A549 (cell line): ENCODE results near the gene RASGRF1. TPM values are rescaled to one million over a fixed set of nuclear protein-coding genes. Genes with fewer than 3 reads are reported as not detected.

Source experiments
- ATAC-seq, 2 experiments: fragments of 200-7000 bp in 1 of 2; fragments of >200 bp in 1 of 2; cut with Nextera tagmentation in 1 of 2; cut with Tn5 transposase in 1 of 2; 3 replicates each; pipeline versions ENCODE4 v1.8.0 to v1.9.1; 2018 to 2020; ENCODE audit warnings: mild to moderate bottlenecking in 1 of 2, moderate library complexity in 1 of 2
- CTCF ChIA-PET: fragments of 300-600 bp; sonication (Branson Sonifier 250); formaldehyde crosslinking; extraction: SDS; loops from one replicate; lab custom pipeline; 2021; ENCODE audit warnings: antibody characterized with exemption, inconsistent platforms; lab: Yijun Ruan, JAX
- POLR2A ChIA-PET: fragments of 350-600 bp; formaldehyde crosslinking; extraction: SDS; loops from one replicate; lab custom pipeline; 2021; ENCODE audit warnings: antibody characterized with exemption, inconsistent platforms; lab: Yijun Ruan, JAX
- DNase-seq, 2 experiments: peaks; one replicate each; pipeline versions ENCODE4 v3.0.0 to v3.0.0-alpha.2; 2011 to 2016; ENCODE audit warnings: low read depth in 1 of 2, low spot score in 1 of 2
- FAIRE-seq: peaks from 2 replicates; lab custom pipeline; 2011; peaks lifted over from hg19 to GRCh38; lab: Jason Lieb, UNC
- H3K27ac ChIP-seq, 2 experiments: fragments of >200 bp; sonication (Bioruptor Twin); formaldehyde crosslinking; 3 replicates each; pipeline ENCODE4 v1.5.1; 2016 to 2017
- H3K4me1 ChIP-seq: fragments of >200 bp; sonication (Bioruptor Twin); formaldehyde crosslinking; 3 replicates; pipeline ENCODE4 v1.6.1; 2016
- H3K4me2 ChIP-seq: fragments of >200 bp; sonication (Bioruptor Twin); formaldehyde crosslinking; 3 replicates; pipeline ENCODE4 v1.6.1; 2016
- H3K4me3 ChIP-seq: fragments of >200 bp; sonication (Bioruptor Twin); formaldehyde crosslinking; 3 replicates; pipeline ENCODE4 v1.5.1; 2016
- H3K9me3 ChIP-seq: fragments of >200 bp; sonication (Bioruptor Twin); formaldehyde crosslinking; 3 replicates; pipeline ENCODE4 v1.6.1; 2016
- CEBPB ChIP-seq, 2 experiments: fragments of >200 bp in 1 of 2; sonication (Bioruptor Twin) in 1 of 2; formaldehyde crosslinking in 1 of 2; IDR thresholded peaks; 2 replicates each; pipeline ENCODE4 v1.6.1; 2012 to 2016
- EHMT2 ChIP-seq: fragments of 200-600 bp; sonication (generic); IDR thresholded peaks from 2 replicates; pipeline ENCODE4 v1.6.1; 2016; ENCODE audit warnings: antibody characterized with exemption, low read depth, mild to moderate bottlenecking, moderate library complexity
- EP300 ChIP-seq, 2 experiments: fragments of >200 bp; sonication (Bioruptor Twin); formaldehyde crosslinking; IDR thresholded peaks; 2 replicates in 1 of 2; 3 replicates in 1 of 2; pipeline ENCODE4 v1.6.1; 2016 to 2017
- ESRRA ChIP-seq: fragments of 150-350 bp; IDR thresholded peaks from 2 replicates; pipeline ENCODE4 v1.6.1; 2014; ENCODE audit warnings: mild to moderate bottlenecking, low read length, borderline replicate concordance
- GATA3 ChIP-seq: IDR thresholded peaks from 2 replicates; pipeline ENCODE4 v1.6.1; 2012; ENCODE audit warnings: borderline replicate concordance
- HEYL ChIP-seq: fragments of 250-450 bp; sonication (Bioruptor Pico); IDR thresholded peaks from 2 replicates; pipeline ENCODE4 v1.8.0; 2021; ENCODE audit warnings: mild to moderate bottlenecking, moderate library complexity
- HOXA7 ChIP-seq: fragments of 250-450 bp; sonication (Bioruptor Pico); IDR thresholded peaks from 2 replicates; pipeline ENCODE4 v1.5.0; 2020; ENCODE audit warnings: mild to moderate bottlenecking, moderate library complexity
- HOXB13 ChIP-seq: fragments of 250-450 bp; sonication (Bioruptor Pico); IDR thresholded peaks from 2 replicates; pipeline ENCODE4 v1.5.0; 2020; ENCODE audit warnings: low read depth, mild to moderate bottlenecking, moderate library complexity
- HOXB5 ChIP-seq: fragments of 250-450 bp; sonication (Bioruptor Pico); IDR thresholded peaks from 2 replicates; pipeline ENCODE4 v1.5.0; 2020; ENCODE audit warnings: mild to moderate bottlenecking, moderate library complexity
- JUN ChIP-seq, 2 experiments: fragments of >200 bp; sonication (Bioruptor Twin); formaldehyde crosslinking; IDR thresholded peaks; 2 replicates in 1 of 2; 3 replicates in 1 of 2; pipeline ENCODE4 v1.6.1; 2016 to 2017
- KDM1A ChIP-seq: fragments of 200-600 bp; sonication (generic); IDR thresholded peaks from 2 replicates; pipeline ENCODE4 v1.6.1; 2016; ENCODE audit warnings: low read depth, mild to moderate bottlenecking
- KDM5A ChIP-seq: fragments of 200-600 bp; sonication (generic); IDR thresholded peaks from 2 replicates; pipeline ENCODE4 v1.6.1; 2016; ENCODE audit warnings: antibody characterized with exemption, mild to moderate bottlenecking
- MAFK ChIP-seq: fragments of 450-650 bp; IDR thresholded peaks from 2 replicates; pipeline ENCODE4 v1.6.1; 2014; ENCODE audit not compliant: partially characterized antibody
- MAZ ChIP-seq: fragments of 150-350 bp; IDR thresholded peaks from 2 replicates; pipeline ENCODE4 v1.6.1; 2014; ENCODE audit warnings: antibody characterized with exemption, low read depth, low read length, borderline replicate concordance
- MYC ChIP-seq: IDR thresholded peaks from 2 replicates; pipeline ENCODE4 v1.6.1; 2012; ENCODE audit warnings: mild to moderate bottlenecking, inconsistent platforms, low read length, improper control_type of control experiment, borderline replicate concordance
- NPAS2 ChIP-seq: fragments of 250-450 bp; sonication (Bioruptor Pico); IDR thresholded peaks from 2 replicates; pipeline ENCODE4 v1.8.0; 2022; ENCODE audit warnings: mild to moderate bottlenecking, moderate library complexity, borderline replicate concordance
- NR3C1 ChIP-seq: fragments of >200 bp; sonication (Bioruptor Twin); formaldehyde crosslinking; IDR thresholded peaks from 3 replicates; pipeline ENCODE4 v1.6.1; 2017
- PBX3 ChIP-seq: IDR thresholded peaks from 2 replicates; pipeline ENCODE4 v1.6.1; 2012
- RAD21 ChIP-seq, 2 experiments: fragments of >200 bp in 1 of 2; sonication (Bioruptor Twin) in 1 of 2; formaldehyde crosslinking in 1 of 2; IDR thresholded peaks in 1 of 2; conservative IDR thresholded peaks in 1 of 2; 2 replicates in 1 of 2; 3 replicates in 1 of 2; pipeline ENCODE4 v1.6.1; 2012 to 2018; ENCODE audit warnings: inconsistent platforms in 1 of 2
- RCOR1 ChIP-seq: fragments of 150-350 bp; IDR thresholded peaks from 2 replicates; pipeline ENCODE4 v1.6.1; 2014; ENCODE audit warnings: antibody characterized with exemption, low read length, low read depth
- RFX5 ChIP-seq: fragments of 450-650 bp; IDR thresholded peaks from 2 replicates; pipeline ENCODE4 v1.7.1; 2014; ENCODE audit warnings: antibody characterized with exemption, mild to moderate bottlenecking, moderate library complexity
- SREBF2 ChIP-seq: fragments of 450-650 bp; IDR thresholded peaks from 2 replicates; pipeline ENCODE4 v1.6.1; 2014; ENCODE audit warnings: mild to moderate bottlenecking, moderate library complexity
- USF2 ChIP-seq: fragments of 450-650 bp; IDR thresholded peaks from 2 replicates; pipeline ENCODE4 v1.6.1; 2014; ENCODE audit warnings: antibody characterized with exemption
- ZNF302 ChIP-seq: fragments of 250-450 bp; sonication (Bioruptor Pico); IDR thresholded peaks from 2 replicates; pipeline ENCODE4 v1.9.0; 2021; ENCODE audit warnings: inconsistent platforms, mild to moderate bottlenecking, moderate library complexity
- WGBS: methylation state at CpG from one replicate; pipeline ENCODE4 v1.1.6; 2017; ENCODE audit errors: missing lambda C conversion rate; 5-methylcytosine and 5-hydroxymethylcytosine counted together
- polyA plus RNA-seq, 4 experiments: library from polyadenylated mRNA; depleted of rRNA in 3 of 4; stranded (reverse); fragments of >200 nt; fragmentation: RNase III in 1 of 4; extraction: RNeasy Plus Mini Kit Qiagen cat#74134 plus additional on column Dnase treatment in 1 of 4; gene quantifications; 2 replicates in 3 of 4; 3 replicates in 1 of 4; pipeline ENCODE4 v1.2.3, GENCODE V29; 2011 to 2017
- TF ChIP-seq, protein P1 (sequence below): fragments of >200 bp; sonication (Bioruptor Twin); formaldehyde crosslinking; IDR thresholded peaks from 2 replicates; pipeline ENCODE4 v1.6.1; 2016

Gene RASGRF1
- polyA plus RNA-seq, 2 of the 4 experiments (the other 2 are of a cell fraction) = 0.13 to 0.21 TPM

DNA sequence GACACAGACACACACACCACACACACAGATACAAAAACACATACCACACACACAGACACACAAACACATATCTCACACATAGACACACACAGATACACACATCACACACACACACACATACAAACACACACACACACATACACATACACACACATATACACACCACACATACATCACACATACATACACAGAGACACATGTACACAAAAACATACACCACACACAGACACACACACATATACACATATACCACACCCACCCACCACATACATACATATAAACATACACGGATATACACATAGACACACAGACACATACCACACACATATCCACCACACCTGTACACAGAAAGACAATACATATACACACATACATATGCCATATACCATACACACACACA is 66.7 kb downstream of the RASGRF1 start:
- FAIRE-seq (no peak), DNase-seq (no peak), ATAC-seq (no peak)
- Histone ChIP-seq H3K4me1 (no peaks in the 10 kb centered on the region), H3K4me3 (no peak overlapping the region), H3K4me2 (no peak overlapping the region), H3K27ac (no peak overlapping the region), H3K9me3 (no peaks in the 10 kb centered on the region)
- POLR2A ChIA-PET = no interaction called here
- TF ChIP-seq ZNF302 (CRISPR knock-in tag) = no peak
- TF ChIP-seq RAD21 (conservative IDR thresholded peaks at IDR 0.05 in 1 of 2, IDR thresholded peaks at IDR 0.05 in 1 of 2) = no peak
- TF ChIP-seq, protein P1, sequence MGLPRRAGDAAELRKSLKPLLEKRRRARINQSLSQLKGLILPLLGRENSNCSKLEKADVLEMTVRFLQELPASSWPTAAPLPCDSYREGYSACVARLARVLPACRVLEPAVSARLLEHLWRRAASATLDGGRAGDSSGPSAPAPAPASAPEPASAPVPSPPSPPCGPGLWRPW = no peak
- no peak for TF ChIP-seq EHMT2
- no peak for TF ChIP-seq JUN (IDR thresholded peaks at IDR 0.05)
- TF ChIP-seq EP300 (IDR thresholded peaks at IDR 0.05) = no peak
- no peak for TF ChIP-seq KDM5A
- TF ChIP-seq NR3C1 = no peak
- TF ChIP-seq HOXA7 (CRISPR knock-in tag) = no peak
- TF ChIP-seq HEYL (CRISPR knock-in tag) = no peak
- TF ChIP-seq HOXB13 (CRISPR knock-in tag) = no peak
- no peak for TF ChIP-seq ESRRA
- TF ChIP-seq HOXB5 = no peak
- TF ChIP-seq MAZ = no peak
- TF ChIP-seq KDM1A = no peak
- CTCF ChIA-PET = interaction anchor here (1.1 to 18.1 kb wide), 4 partner anchors 8 to 162 kb away, joined by 3 to 518 read pairs (median 6); no protein-coding TSS in a partner anchor
- 74% methylated on average over 1 of the region's 1 CpG for WGBS

DNA sequence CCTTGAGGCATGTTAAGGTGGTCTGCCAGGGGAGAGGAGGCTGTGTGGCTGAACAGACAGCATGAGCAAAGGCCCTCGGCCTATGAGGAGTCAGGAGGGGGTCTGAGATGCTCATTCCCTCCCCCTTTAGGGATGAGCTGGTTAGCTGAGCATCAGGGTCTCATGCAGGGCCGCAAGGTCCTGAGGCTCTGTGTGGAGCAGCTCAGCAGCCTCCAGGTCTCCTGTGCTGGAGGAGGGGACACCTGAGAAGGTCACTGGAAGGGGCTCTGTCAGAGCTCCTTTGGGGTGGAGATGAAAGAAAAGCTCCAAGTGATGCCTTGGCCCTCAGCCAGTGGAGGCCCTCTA is 67.1 kb downstream of the RASGRF1 start:
- no peak for DNase-seq
- ChIA-PET CTCF (interaction anchor here (1.0 to 18.1 kb wide), 4 partner anchors 8 to 162 kb away, joined by 3 to 518 read pairs (median 6); no protein-coding TSS in a partner anchor), POLR2A (no interaction called here)
- H3K4me1 ChIP-seq = no peaks in the 10 kb centered on the region
- H3K27ac ChIP-seq = no peak overlapping the region
- TF ChIP-seq RFX5 (no peak), MYC (no peak), CEBPB (IDR thresholded peaks at IDR 0.05) (no peak), PBX3 (no peak), RCOR1 (no peak), GATA3 (no peak), NPAS2 (CRISPR knock-in tag) (no peak), HOXB13 (CRISPR knock-in tag) (no peak), ZNF302 (CRISPR knock-in tag) (no peak), MAZ (no peak), SREBF2 (no peak)
- FAIRE-seq = no peak
- no peak for ATAC-seq
- no peak overlapping the region for H3K4me2 ChIP-seq
- no peaks in the 10 kb centered on the region for H3K9me3 ChIP-seq
- 80% methylated on average over 1 of the region's 2 CpGs for WGBS
- no peak overlapping the region for H3K4me3 ChIP-seq

DNA sequence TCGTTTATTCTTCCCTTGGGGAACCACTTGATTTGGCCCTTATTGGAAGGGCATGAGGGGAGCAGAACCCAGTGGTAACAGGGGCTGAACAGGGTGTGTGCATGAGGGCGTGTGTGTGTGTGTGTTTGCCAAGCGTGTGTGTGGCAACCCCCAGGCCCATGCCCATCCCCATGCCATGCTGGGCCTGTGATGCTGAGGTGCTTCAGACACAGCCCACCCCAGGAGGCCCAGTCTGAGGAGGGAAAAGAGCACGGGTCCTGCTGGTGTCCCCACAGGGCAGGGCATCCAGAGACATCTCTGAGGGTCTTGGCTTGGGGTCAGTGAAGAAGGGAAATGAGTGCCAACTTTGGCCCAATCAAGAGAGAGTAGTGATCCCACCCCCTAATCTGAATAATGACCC is 71.6 kb downstream of the RASGRF1 start:
- ATAC-seq (no peak; a peak in 1 of 6 replicates), FAIRE-seq (no peak), DNase-seq (no peak)
- POLR2A ChIA-PET = no interaction called here
- no peak overlapping the region for H3K4me3 ChIP-seq
- WGBS = 46% methylated on average over 4 of the region's 4 CpGs
- H3K27ac ChIP-seq = no peak overlapping the region
- TF ChIP-seq GATA3 (no peak), HOXB5 (no peak), MAFK (no peak), USF2 (no peak), EP300 (IDR thresholded peaks at IDR 0.05) (no peak)
- no peaks in the 10 kb centered on the region for H3K4me1 ChIP-seq
- H3K4me2 ChIP-seq = no peak overlapping the region
- CTCF ChIA-PET = interaction anchor here (1.5 to 18.1 kb wide), 2 partner anchors 9 to 167 kb away, joined by 6 to 518 read pairs; no protein-coding TSS in a partner anchor
- H3K9me3 ChIP-seq = no peaks in the 10 kb centered on the region
